K562 (cell line): Measurements from ENCODE around the gene ADAMTS2. TPM values are rescaled to one million over a fixed set of nuclear protein-coding genes. Genes with fewer than 3 reads are reported as not detected.

Source experiments
- ATAC-seq: fragments of 200-7000 bp; cut with Tn5 transposase; 3 replicates; pipeline ENCODE4 v1.9.1; 2020; ENCODE audit warnings: moderate library complexity
- BruUV-seq: library from RNA; stranded (reverse); fragments of 400-500 nt; replicated peaks from 2 replicates; lab custom pipeline; 2021; lab: Mats Ljungman, UMichigan
- CTCF ChIA-PET: fragments of 300-600 bp; formaldehyde crosslinking; extraction: SDS; loops from one replicate; lab custom pipeline; 2021; ENCODE audit warnings: low intra/inter-chr PET ratio; lab: Yijun Ruan, JAX
- POLR2A ChIA-PET: fragments of 300-600, 350-650 bp; sonication (Branson Sonifier 250); formaldehyde crosslinking; extraction: SDS; loops from one replicate; lab custom pipeline; 2021; ENCODE audit warnings: antibody characterized with exemption, inconsistent platforms; lab: Yijun Ruan, JAX
- DNase-seq, 4 experiments: peaks; one replicate each; pipeline versions ENCODE4 v3.0.0 to v3.0.0-alpha.2; 2011 to 2018; ENCODE audit warnings: low spot score in 3 of 4, mixed read lengths in 3 of 4; ENCODE audit errors: extremely low read depth in 1 of 4
- FAIRE-seq: peaks from 2 replicates; lab custom pipeline; 2011; peaks lifted over from hg19 to GRCh38; lab: Jason Lieb, UNC
- H2AFZ ChIP-seq: 2 replicates; pipeline ENCODE4 v1.6.0; 2011; ENCODE audit warnings: low read depth, low read length, control low read depth, inconsistent platforms
- H3K27ac ChIP-seq: fragments of 200-600 bp; 3 replicates; pipeline ENCODE4 v1.8.0; 2011; ENCODE audit warnings: low read depth, mild to moderate bottlenecking, control low read depth, inconsistent platforms, low read length, moderate library complexity, mixed read lengths; ENCODE audit errors: extremely low read depth
- H3K27me3 ChIP-seq, 2 experiments: fragments of 300-600 bp in 1 of 2; 2 replicates in 1 of 2; 3 replicates in 1 of 2; pipeline versions ENCODE4 v1.6.0 to v1.8.0; 2011; ENCODE audit warnings: inconsistent platforms in 2 of 2, low read length in 2 of 2, mild to moderate bottlenecking in 1 of 2, mixed read lengths in 1 of 2, moderate library complexity in 1 of 2; ENCODE audit not compliant: control insufficient read depth in 2 of 2, insufficient read depth in 2 of 2
- H3K36me3 ChIP-seq: fragments of 300-600 bp; 3 replicates; pipeline ENCODE4 v1.8.0; 2011; ENCODE audit warnings: mild to moderate bottlenecking, low read length, inconsistent platforms; ENCODE audit not compliant: control insufficient read depth, insufficient read depth
- H3K4me1 ChIP-seq, 2 experiments: fragments of 200-600 bp in 1 of 2; replicated peaks in 1 of 2; 2 replicates in 1 of 2; 3 replicates in 1 of 2; pipeline versions ENCODE4 v1.5.1 to v1.8.0; 2011; ENCODE audit warnings: inconsistent platforms in 2 of 2, low read length in 2 of 2, mild to moderate bottlenecking in 1 of 2, mixed read lengths in 1 of 2, moderate library complexity in 1 of 2; ENCODE audit not compliant: control insufficient read depth in 2 of 2, insufficient read depth in 2 of 2
- H3K4me2 ChIP-seq: 2 replicates; pipeline ENCODE4 v1.6.1; 2011; ENCODE audit warnings: low read length, control low read depth, inconsistent platforms, mixed read lengths; ENCODE audit not compliant: insufficient read depth
- H3K4me3 ChIP-seq: fragments of 200-600 bp; sonication (generic), shearing (Covaris generic); 2 replicates; pipeline ENCODE4 v1.5.1; 2016; ENCODE audit warnings: control low read depth, inconsistent platforms
- H3K79me2 ChIP-seq: fragments of 200-600 bp; 3 replicates; pipeline ENCODE4 v1.8.0; 2011; ENCODE audit warnings: low read length, inconsistent platforms; ENCODE audit not compliant: control insufficient read depth, insufficient read depth
- H3K9ac ChIP-seq, 2 experiments: 2 replicates each; pipeline versions ENCODE4 v1.6.0 to v1.6.1; 2011; ENCODE audit warnings: low read depth in 2 of 2, low read length in 2 of 2, control low read depth in 1 of 2, inconsistent platforms in 1 of 2, mild to moderate bottlenecking in 1 of 2, mixed read lengths in 1 of 2; ENCODE audit not compliant: insufficient read depth in 1 of 2
- H3K9me1 ChIP-seq: one replicate; pipeline ENCODE4 v1.6.0; 2011; ENCODE audit warnings: inconsistent platforms, mild to moderate bottlenecking, low read length, moderate library complexity; ENCODE audit not compliant: control insufficient read depth, insufficient read depth
- H3K9me3 ChIP-seq: replicated peaks from 2 replicates; pipeline ENCODE4 v1.5.1; 2011; ENCODE audit warnings: low read depth, low read length, inconsistent platforms; ENCODE audit not compliant: control insufficient read depth, insufficient read depth
- H4K20me1 ChIP-seq: replicated peaks from 2 replicates; pipeline ENCODE4 v1.6.1; 2011; ENCODE audit warnings: low read length, inconsistent platforms, mixed read lengths; ENCODE audit not compliant: control insufficient read depth, insufficient read depth
- AFF1 ChIP-seq, 2 experiments: fragments of 450-650 bp; IDR thresholded peaks; 2 replicates each; pipeline ENCODE4 v1.6.1; 2018; ENCODE audit warnings: mild to moderate bottlenecking in 2 of 2, low read depth in 1 of 2; ENCODE audit not compliant: partially characterized antibody in 2 of 2
- EHMT2 ChIP-seq: fragments of 450-650 bp; IDR thresholded peaks from 2 replicates; pipeline ENCODE4 v1.6.1; 2018; ENCODE audit warnings: antibody characterized with exemption
- HCFC1 ChIP-seq: IDR thresholded peaks from 2 replicates; pipeline ENCODE4 v1.6.1; 2012; ENCODE audit warnings: low read depth, low read length, improper control_type of control experiment
- JUNB ChIP-seq: fragments of 450-650 bp; formaldehyde crosslinking; conservative IDR thresholded peaks from 2 replicates; pipeline ENCODE4 v1.4.0; 2020; ENCODE audit warnings: mild to moderate bottlenecking
- NRF1 ChIP-seq, 2 experiments: fragments of 450-650 bp; IDR thresholded peaks in 1 of 2; conservative IDR thresholded peaks in 1 of 2; 2 replicates each; pipeline ENCODE4 v1.6.1; 2014; ENCODE audit warnings: mild to moderate bottlenecking in 2 of 2
- POLR2AphosphoS2 ChIP-seq: IDR thresholded peaks from 2 replicates; pipeline ENCODE4 v1.6.1; 2012; ENCODE audit warnings: low read length, improper control_type of control experiment
- ZKSCAN8 ChIP-seq: fragments of 200-800 bp; sonication (Bioruptor generic); IDR thresholded peaks from 2 replicates; pipeline ENCODE4 v1.6.1; 2016; ENCODE audit warnings: missing genetic modification characterization, missing compliant biosample characterization
- ZNF41 ChIP-seq: fragments of 250-450 bp; sonication (Bioruptor Pico); conservative IDR thresholded peaks from 2 replicates; pipeline ENCODE4 v1.4.0; 2020; ENCODE audit warnings: mild to moderate bottlenecking
- ZNF740 ChIP-seq, 3 experiments: fragments of 200-800 bp in 1 of 3; sonication (Bioruptor generic) in 1 of 3; sonication (generic) in 1 of 3; formaldehyde crosslinking in 1 of 3; IDR thresholded peaks; 2 replicates each; pipeline versions ENCODE4 v1.6.1 to v1.8.0; 2016 to 2022; ENCODE audit warnings: mild to moderate bottlenecking in 2 of 3, missing compliant biosample characterization in 2 of 3, missing genetic modification characterization in 2 of 3, missing genetic modification reagents in 1 of 3
- WGBS: fragments of 100-300 bp; shearing (Covaris generic); methylation state at CpG from one replicate; pipeline ENCODE4 v1.1.6; 2016; ENCODE audit warnings: low coverage, mixed read lengths; ENCODE audit not compliant: insufficient coverage; ENCODE audit errors: missing lambda C conversion rate; 5-methylcytosine and 5-hydroxymethylcytosine counted together
- in situ Hi-C: fragments of 300-500 bp; cut with MboI; formaldehyde crosslinking; loops from 4 replicates; pipeline ENCODE4 v1.15.0; 2018; ENCODE audit warnings: inconsistent platforms, mixed read lengths
- intact Hi-C: fragments of 100-400 bp; cut with micrococcal nuclease; formaldehyde crosslinking; loops from 2 replicates; pipeline ENCODE4 v1.14.2; 2022
- polyA plus RNA-seq, 8 experiments: library from polyadenylated mRNA; depleted of rRNA in 4 of 8; stranded (reverse) in 5 of 8; unstranded in 3 of 8; fragments of >200 nt; fragmentation: Nextera tagmentation in 2 of 8; fragmentation: Illumina TruSeq in 1 of 8; extraction: Ambion mirVana in 2 of 8; extraction: Trizol in 1 of 8; gene quantifications; 2 replicates each; pipeline versions ENCODE4 v1.2.1 to v1.2.3, GENCODE V29; 2011 to 2014; ENCODE audit warnings: inconsistent platforms in 1 of 8, missing spikeins in 1 of 8
- total RNA-seq, 7 experiments: library from RNA; depleted of rRNA in 6 of 7; stranded (reverse); fragments of >200 nt in 6 of 7; fragmentation: Illumina TruSeq in 2 of 7; extraction: Trizol in 2 of 7; gene quantifications; 2 replicates each; pipeline versions ENCODE4 v1.2.1 to v1.2.3, GENCODE V29; 2011 to 2021; ENCODE audit warnings: low replicate concordance in 1 of 7
- TF ChIP-seq, protein P1 (sequence below): fragments of 200-800 bp; sonication (Bioruptor generic); IDR thresholded peaks from 2 replicates; pipeline ENCODE4 v1.6.1; 2016; ENCODE audit warnings: missing genetic modification characterization, missing compliant biosample characterization

Gene ADAMTS2
- total and polyA plus RNA-seq, 9 of the 15 experiments (the other 6 are each of a cell fraction or from before 2014, with no cell fraction given): not detected

DNA sequence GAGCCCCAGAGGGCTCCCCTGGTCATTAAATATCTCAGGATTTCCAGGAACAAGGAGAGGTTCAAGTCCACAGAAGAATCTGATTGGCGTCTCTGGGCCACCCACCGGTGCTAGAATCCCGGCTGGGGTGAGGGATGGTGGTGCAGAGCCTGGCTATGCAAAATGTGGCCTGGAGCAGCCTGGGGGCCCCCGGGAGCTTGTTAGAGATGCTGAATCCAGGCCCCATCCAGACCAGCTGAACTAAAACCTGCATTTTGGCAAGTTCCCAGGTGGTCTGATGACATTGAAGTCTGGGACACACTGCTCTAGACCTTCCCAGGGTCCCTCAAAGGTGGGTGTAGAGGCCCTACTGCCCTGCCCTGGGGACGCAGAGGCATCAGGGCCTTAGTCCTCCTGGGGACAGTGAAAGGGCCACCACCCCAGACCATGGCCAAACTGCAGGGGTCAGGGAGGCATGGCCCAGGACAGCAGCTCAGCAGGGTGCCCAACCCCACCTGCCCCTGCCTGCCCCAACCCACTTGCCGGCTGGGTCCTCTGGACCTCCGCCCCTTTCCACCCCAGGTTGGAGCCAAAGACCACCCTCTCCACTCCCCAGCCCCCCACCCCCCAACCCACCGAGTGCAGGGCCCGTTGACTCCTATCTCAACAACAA, 34.7 kb downstream of the ADAMTS2 start:
- H3K9me3 ChIP-seq: no peaks in the 10 kb centered on the region
- intact Hi-C loops: no loop called here
- in situ Hi-C loops: no loop called here
- no peak overlapping the region for H3K4me2 ChIP-seq
- no peaks in the 10 kb centered on the region for H3K9me1 ChIP-seq
- no peak for FAIRE-seq
- H4K20me1 ChIP-seq: no peaks in the 10 kb centered on the region
- H3K4me3 ChIP-seq: no peak overlapping the region
- POLR2A ChIA-PET: no interaction called here
- no peaks in the 10 kb centered on the region for H3K79me2 ChIP-seq
- no peak for DNase-seq
- H3K27me3 ChIP-seq: peaks cover 8 to 55% of the 10 kb centered on the region in 2 experiments; a peak in 3 of 5 replicates
- CTCF ChIA-PET: no interaction called here
- H3K27ac ChIP-seq: no peak overlapping the region
- WGBS: under 1% methylated on average over 7 of the region's 9 CpGs
- ATAC-seq: no peak
- no peak overlapping the region for H3K9ac ChIP-seq
- peaks cover 0 to 7% of the 10 kb centered on the region in 2 experiments; a peak in 1 of 5 replicates for H3K4me1 ChIP-seq
- no TSS peak for BruUV-seq
- H2AFZ ChIP-seq: no peak overlapping the region
- H3K36me3 ChIP-seq: no peaks in the 10 kb centered on the region
- no peak for TF ChIP-seq ZKSCAN8 (CRISPR knock-in tag)
- no peak for TF ChIP-seq AFF1 (IDR thresholded peaks at IDR 0.05; ENCODE audit: low read depth in 1 of 2, partially characterized antibody in 2 of 2)
- no peak for TF ChIP-seq ZNF41 (CRISPR knock-in tag)
- TF ChIP-seq NRF1 (conservative IDR thresholded peaks at IDR 0.05 in 1 of 2, IDR thresholded peaks at IDR 0.05 in 1 of 2): no peak
- TF ChIP-seq ZNF740 (CRISPR knock-in tag; IDR thresholded peaks at IDR 0.05): no peak
- TF ChIP-seq ZNF740 (tag; IDR thresholded peaks at IDR 0.05): no peak
- TF ChIP-seq HCFC1: no peak
- TF ChIP-seq EHMT2: no peak
- TF ChIP-seq JUNB (CRISPR knock-in tag): no peak
- no peak for TF ChIP-seq POLR2AphosphoS2
- TF ChIP-seq, protein P1, sequence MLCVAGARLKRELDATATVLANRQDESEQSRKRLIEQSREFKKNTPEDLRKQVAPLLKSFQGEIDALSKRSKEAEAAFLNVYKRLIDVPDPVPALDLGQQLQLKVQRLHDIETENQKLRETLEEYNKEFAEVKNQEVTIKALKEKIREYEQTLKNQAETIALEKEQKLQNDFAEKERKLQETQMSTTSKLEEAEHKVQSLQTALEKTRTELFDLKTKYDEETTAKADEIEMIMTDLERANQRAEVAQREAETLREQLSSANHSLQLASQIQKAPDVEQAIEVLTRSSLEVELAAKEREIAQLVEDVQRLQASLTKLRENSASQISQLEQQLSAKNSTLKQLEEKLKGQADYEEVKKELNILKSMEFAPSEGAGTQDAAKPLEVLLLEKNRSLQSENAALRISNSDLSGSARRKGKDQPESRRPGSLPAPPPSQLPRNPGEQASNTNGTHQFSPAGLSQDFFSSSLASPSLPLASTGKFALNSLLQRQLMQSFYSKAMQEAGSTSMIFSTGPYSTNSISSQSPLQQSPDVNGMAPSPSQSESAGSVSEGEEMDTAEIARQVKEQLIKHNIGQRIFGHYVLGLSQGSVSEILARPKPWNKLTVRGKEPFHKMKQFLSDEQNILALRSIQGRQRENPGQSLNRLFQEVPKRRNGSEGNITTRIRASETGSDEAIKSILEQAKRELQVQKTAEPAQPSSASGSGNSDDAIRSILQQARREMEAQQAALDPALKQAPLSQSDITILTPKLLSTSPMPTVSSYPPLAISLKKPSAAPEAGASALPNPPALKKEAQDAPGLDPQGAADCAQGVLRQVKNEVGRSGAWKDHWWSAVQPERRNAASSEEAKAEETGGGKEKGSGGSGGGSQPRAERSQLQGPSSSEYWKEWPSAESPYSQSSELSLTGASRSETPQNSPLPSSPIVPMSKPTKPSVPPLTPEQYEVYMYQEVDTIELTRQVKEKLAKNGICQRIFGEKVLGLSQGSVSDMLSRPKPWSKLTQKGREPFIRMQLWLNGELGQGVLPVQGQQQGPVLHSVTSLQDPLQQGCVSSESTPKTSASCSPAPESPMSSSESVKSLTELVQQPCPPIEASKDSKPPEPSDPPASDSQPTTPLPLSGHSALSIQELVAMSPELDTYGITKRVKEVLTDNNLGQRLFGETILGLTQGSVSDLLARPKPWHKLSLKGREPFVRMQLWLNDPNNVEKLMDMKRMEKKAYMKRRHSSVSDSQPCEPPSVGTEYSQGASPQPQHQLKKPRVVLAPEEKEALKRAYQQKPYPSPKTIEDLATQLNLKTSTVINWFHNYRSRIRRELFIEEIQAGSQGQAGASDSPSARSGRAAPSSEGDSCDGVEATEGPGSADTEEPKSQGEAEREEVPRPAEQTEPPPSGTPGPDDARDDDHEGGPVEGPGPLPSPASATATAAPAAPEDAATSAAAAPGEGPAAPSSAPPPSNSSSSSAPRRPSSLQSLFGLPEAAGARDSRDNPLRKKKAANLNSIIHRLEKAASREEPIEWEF (CRISPR knock-in tag): no peak
